Mesodermal cell (in vitro differentiated cells): ENCODE data around the gene HYI.
"Not testable (repeated sequence)": the region's sequence is repeated elsewhere in the genome, so short reads cannot be mapped to it uniquely, and the experiment has no call there.

Source experiments
- H3K27ac ChIP-seq: 2 replicates; pipeline ENCODE4 v1.7.0; 2013; ENCODE audit warnings: mild to moderate bottlenecking, low read depth, low read length, moderate library complexity; ENCODE audit not compliant: severe bottlenecking
- H3K36me3 ChIP-seq: 2 replicates; pipeline ENCODE4 v1.7.1; 2013; ENCODE audit warnings: mild to moderate bottlenecking, low read length, moderate library complexity; ENCODE audit not compliant: control insufficient read depth, insufficient read depth
- H3K4me1 ChIP-seq: one replicate; pipeline ENCODE4 v1.7.1; 2013; ENCODE audit warnings: mild to moderate bottlenecking, low read length; ENCODE audit not compliant: insufficient read depth, control insufficient read depth, poor library complexity, severe bottlenecking
- H3K4me3 ChIP-seq: 2 replicates; pipeline ENCODE4 v1.7.0; 2013; ENCODE audit warnings: low read length, control low read depth, mild to moderate bottlenecking; ENCODE audit not compliant: insufficient read depth, poor library complexity, severe bottlenecking; ENCODE audit errors: extremely low read depth
- H3K9me3 ChIP-seq: 2 replicates; pipeline ENCODE4 v1.7.1; 2013; ENCODE audit warnings: mild to moderate bottlenecking, low read length, moderate library complexity; ENCODE audit not compliant: control insufficient read depth
- WGBS, 2 experiments: methylation state at CpG; one replicate each; pipeline ENCODE4 v1.1.5; 2013; ENCODE audit warnings: missing lambda C conversion rate in 2 of 2; ENCODE audit not compliant: insufficient coverage in 2 of 2; 5-methylcytosine and 5-hydroxymethylcytosine counted together

HYI gene

DNA sequence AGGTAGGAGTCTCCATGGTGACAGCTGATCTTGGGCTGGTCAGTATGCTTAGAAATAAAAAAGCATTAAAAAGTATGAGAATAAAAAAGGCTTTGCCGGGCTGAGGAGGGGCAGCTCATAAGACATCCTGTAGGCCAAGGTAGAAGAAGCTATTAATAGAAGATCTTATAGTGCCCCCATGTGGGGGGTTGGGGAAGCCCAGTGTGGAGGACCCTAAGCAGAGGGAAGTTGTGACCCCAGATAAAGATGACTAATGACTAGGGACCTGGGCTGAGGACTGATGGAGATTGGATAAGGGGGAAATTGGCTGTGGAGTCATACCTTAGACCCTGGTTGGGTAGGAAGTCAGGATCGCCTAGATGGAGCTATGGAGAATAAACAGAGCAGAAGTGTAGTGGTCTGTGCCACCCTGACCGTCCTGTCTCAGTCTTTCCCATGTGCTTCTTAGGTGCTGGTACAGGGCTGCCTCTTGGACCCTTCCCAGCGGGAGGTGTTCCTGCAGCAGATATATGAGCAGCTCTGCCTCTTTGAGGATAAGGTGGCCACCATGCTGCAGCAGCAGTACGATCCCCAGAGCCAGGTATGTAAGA lies 39.0 kb downstream of the HYI start:
- Histone ChIP-seq H3K36me3 (peaks cover 60% of the 10 kb centered on the region), H3K4me1 (no peaks in the 10 kb centered on the region), H3K27ac (no peak overlapping the region), H3K9me3 (no peaks in the 10 kb centered on the region), H3K4me3 (no peak overlapping the region)
- 89 to 93% methylated on average over 4 to 5 of the region's 5 CpGs for WGBS, 2 experiments

DNA sequence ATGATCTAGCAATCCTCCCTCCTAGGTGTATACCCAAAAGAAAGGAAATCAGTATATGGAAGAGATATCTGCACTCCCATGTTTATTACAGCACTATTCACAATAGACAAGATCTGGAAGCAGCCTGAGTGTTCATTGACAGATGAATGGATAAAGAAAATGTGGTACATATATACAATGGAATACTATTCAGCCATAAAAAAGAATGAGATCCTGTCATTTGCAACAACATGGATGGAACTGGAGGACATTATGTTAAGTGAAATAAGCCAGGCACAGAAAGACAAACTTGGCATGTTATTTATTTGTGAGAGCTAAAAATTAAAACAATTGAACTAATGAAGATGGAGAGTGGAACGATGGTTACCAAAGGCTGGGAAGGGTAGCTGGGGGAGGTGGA lies 40.3 kb downstream of the HYI start:
- 91 to 100% methylated on average over 1 of the region's 1 CpG for WGBS, 2 experiments
- not testable (repeated sequence) for H3K27ac ChIP-seq, H3K4me3 ChIP-seq, H3K9me3 ChIP-seq, H3K4me1 ChIP-seq
- H3K36me3 ChIP-seq: peaks cover 56% of the 10 kb centered on the region

DNA sequence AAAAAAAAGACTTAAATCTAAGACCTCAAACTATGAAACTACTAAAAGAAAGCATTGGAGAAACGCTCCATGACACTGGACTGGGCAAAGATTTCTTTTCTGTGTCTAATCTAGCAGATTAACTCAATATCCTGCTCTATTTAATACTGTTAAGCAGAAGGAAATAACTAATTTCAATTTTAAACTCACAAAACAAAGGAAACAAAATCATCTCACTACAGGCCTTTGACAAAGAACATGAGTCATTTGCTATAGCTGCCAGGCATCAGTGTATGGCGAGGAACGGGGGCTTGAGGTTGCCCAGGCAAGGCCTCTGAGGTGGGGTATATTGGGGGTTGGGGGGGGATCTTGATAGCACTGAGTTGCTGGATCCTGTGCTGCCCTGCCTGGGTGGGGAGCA lies 43.2 kb downstream of the HYI start:
- Histone ChIP-seq H3K4me3 (no peak overlapping the region), H3K27ac (no peak overlapping the region), H3K4me1 (no peaks in the 10 kb centered on the region), H3K9me3 (no peaks in the 10 kb centered on the region), H3K36me3 (peaks cover 56% of the 10 kb centered on the region)
- WGBS, 2 experiments: 100% methylated on average over 1 of the region's 3 CpGs

DNA sequence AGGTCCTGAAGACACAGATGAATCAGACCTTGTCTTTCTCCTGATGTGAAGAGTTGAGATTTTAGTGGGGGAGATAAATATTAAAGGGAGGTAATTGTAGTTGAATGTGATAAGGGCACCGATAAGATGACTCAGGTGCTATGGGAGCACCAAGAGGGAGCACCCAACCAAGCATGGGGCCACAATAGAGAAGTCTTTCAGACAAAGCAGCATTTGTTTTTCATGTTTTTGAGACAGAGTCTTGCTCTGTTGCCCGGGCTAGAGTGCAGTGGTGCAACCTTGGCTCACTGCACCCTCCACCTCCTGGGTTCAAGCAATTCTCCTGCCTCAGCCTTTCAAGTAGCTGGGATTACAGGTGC lies 47.9 kb downstream of the HYI start:
- no peak overlapping the region for H3K27ac ChIP-seq
- peaks cover 70% of the 10 kb centered on the region for H3K36me3 ChIP-seq
- no peak overlapping the region for H3K4me3 ChIP-seq
- no peaks in the 10 kb centered on the region for H3K9me3 ChIP-seq
- no peaks in the 10 kb centered on the region for H3K4me1 ChIP-seq
- 85 to 95% methylated on average over 2 of the region's 2 CpGs for WGBS, 2 experiments

DNA sequence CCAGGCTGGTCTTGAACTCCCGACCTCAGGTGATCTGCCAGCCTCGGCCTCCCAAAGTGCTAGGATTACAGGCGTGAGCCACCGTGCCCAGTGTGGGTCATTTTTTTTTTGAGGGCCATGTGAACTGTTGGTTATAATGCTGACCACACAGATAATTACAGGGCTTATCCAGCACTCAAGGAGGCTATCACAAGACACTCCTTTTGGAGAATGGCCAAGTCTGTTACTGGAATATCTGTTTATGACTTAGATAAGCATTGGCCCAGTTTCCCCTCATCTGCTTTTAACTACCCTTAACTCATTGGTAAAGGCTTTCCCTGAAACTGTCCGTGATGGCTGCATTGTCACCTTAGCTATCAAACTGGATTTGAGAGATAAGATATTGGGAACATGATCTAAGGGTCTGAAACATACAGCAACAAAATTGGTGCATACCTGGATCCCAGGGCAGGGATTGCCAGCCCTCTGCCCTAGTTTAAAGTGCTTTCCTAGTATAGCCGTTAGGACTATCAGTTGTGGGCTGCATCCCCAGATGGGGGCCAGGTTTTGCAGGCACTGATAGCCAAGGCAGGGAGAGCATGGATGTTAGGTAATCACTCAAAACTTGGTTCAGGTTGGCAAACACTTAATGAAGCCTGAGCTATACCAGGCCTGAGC lies 48.4 kb downstream of the HYI start:
- Histone ChIP-seq H3K36me3 (peaks cover 69% of the 10 kb centered on the region), H3K4me1 (no peaks in the 10 kb centered on the region), H3K4me3 (no peak overlapping the region), H3K27ac (no peak overlapping the region), H3K9me3 (no peaks in the 10 kb centered on the region)
- 90% methylated on average over 1 of the region's 6 CpGs for WGBS, 2 experiments

DNA sequence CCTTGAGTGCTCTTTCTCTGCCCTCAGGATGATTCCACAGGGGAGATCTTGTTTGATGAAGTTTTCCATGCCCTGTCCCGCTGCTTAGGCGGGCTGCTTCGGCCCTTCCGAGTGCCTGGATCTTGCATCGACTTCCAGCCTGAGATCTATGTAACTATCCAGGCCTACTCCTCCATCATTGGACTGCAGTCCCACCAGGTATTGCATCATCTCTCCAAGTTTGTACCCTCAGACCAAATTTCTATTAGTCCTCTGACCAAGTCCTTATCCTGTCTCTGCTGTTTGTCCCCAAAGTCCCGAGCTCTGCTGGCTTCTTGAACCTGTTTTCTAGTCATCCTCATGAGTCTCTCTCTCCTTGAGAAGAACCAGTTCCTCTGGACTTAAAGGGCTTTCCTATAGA lies 49.4 kb downstream of the HYI start:
- H3K4me1 ChIP-seq: no peaks in the 10 kb centered on the region
- no peaks in the 10 kb centered on the region for H3K9me3 ChIP-seq
- peaks cover 64% of the 10 kb centered on the region for H3K36me3 ChIP-seq
- 97 to 98% methylated on average over 6 of the region's 6 CpGs for WGBS, 2 experiments
- no peak overlapping the region for H3K27ac ChIP-seq
- no peak overlapping the region for H3K4me3 ChIP-seq

DNA sequence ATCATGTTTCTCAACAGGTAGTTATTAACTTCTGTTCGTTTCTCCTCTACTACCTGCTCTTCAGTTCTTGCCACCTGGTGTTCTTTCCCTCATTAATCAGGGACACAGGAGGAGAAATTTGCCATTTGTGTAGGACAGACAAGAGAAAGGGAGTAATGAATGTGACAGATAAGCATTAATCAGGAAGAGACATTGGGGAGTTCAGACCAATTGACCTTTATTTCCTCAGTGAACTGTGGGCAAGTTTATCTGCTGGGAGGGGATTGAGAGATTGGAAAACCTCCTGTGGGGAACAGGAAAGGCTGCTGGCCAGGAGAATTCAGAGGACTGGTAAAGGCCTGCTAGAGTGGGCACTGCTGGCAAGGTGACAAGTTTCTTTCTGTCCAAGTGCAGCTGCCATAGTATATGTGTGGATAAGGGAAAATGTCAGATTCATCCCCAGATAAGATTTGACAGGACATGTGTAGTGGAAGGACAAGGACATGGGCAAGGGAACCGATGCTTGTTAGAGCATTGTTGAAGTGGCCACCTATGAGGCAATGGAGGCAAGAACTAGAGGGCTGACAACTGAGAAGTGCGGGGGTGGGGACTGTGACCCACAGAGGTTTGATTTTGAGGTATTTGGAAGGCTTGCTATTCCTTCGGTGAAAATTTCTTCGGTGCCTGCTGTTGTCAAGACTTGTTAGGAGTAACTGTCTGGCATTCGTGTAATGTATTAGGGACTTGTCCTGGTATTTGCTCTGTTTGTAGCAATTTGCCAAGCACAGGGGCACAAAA lies 51.5 kb downstream of the HYI start:
- WGBS, 2 experiments: 94 to 100% methylated on average over 4 to 5 of the region's 6 CpGs

More for the DNA sequence above, 51.5 kb downstream of the HYI start:
- no peaks in the 10 kb centered on the region for H3K9me3 ChIP-seq
- no peak overlapping the region for H3K4me3 ChIP-seq
- H3K4me1 ChIP-seq: no peaks in the 10 kb centered on the region
- H3K36me3 ChIP-seq: peaks cover 45% of the 10 kb centered on the region
- H3K27ac ChIP-seq: no peak overlapping the region
